Panc1 (cell line): ENCODE measurements around the gene KRT1. TPM values are rescaled to one million over a fixed set of nuclear protein-coding genes. Genes with fewer than 3 reads are reported as not detected.

ENCODE experiments used
- ATAC-seq: fragments of 200-7000 bp; cut with Tn5 transposase; 2 replicates; pipeline ENCODE4 v1.9.1; 2020; ENCODE audit warnings: mild to moderate bottlenecking, moderate library complexity
- BruUV-seq: library from RNA; stranded (reverse); fragments of 400-500 nt; replicated peaks from 2 replicates; lab custom pipeline; 2021; lab: Mats Ljungman, UMichigan
- CTCF ChIA-PET: fragments of 300-600 bp; sonication (Branson Sonifier 250); formaldehyde crosslinking; loops from one replicate; lab custom pipeline; 2022; ENCODE audit warnings: antibody characterized with exemption; lab: Charles Lee
- POLR2A ChIA-PET: fragments of 300-600 bp; sonication (Branson Sonifier 250); formaldehyde crosslinking; loops from one replicate; lab custom pipeline; 2022; ENCODE audit warnings: antibody characterized with exemption; lab: Charles Lee
- DNase-seq: peaks from one replicate; pipeline ENCODE4 v3.0.0-alpha.2; 2010; ENCODE audit warnings: low read depth, low spot score
- H3K27ac ChIP-seq: 2 replicates; pipeline ENCODE4 v1.5.1; 2011; ENCODE audit warnings: mild to moderate bottlenecking, low read length, inconsistent platforms
- H3K27me3 ChIP-seq: fragments of 200-500 bp; sonication (Bioruptor generic); 2 replicates; pipeline ENCODE4 v1.6.0; 2014; ENCODE audit warnings: low read length, inconsistent platforms; ENCODE audit not compliant: control insufficient read depth, insufficient read depth
- H3K36me3 ChIP-seq: fragments of 200-500 bp; sonication (Bioruptor generic); 2 replicates; pipeline ENCODE4 v1.5.1; 2014; ENCODE audit warnings: inconsistent platforms, mild to moderate bottlenecking, low read length, moderate library complexity; ENCODE audit not compliant: control insufficient read depth, insufficient read depth
- H3K4me1 ChIP-seq: 2 replicates; pipeline ENCODE4 v1.5.1; 2011; ENCODE audit warnings: inconsistent platforms, mild to moderate bottlenecking, low read length, moderate library complexity; ENCODE audit not compliant: control insufficient read depth, insufficient read depth
- H3K4me3 ChIP-seq, 2 experiments: 2 replicates each; pipeline ENCODE4 v1.5.1; 2011 to 2012; ENCODE audit warnings: low read depth in 2 of 2, low read length in 2 of 2, mild to moderate bottlenecking in 2 of 2, inconsistent platforms in 1 of 2, moderate library complexity in 1 of 2
- H3K9me3 ChIP-seq: fragments of 200-500 bp; sonication (Bioruptor generic); 2 replicates; pipeline ENCODE4 v1.5.1; 2014; ENCODE audit warnings: low read depth, mild to moderate bottlenecking, inconsistent platforms, low read length, moderate library complexity; ENCODE audit not compliant: control insufficient read depth, insufficient read depth
- CTCF ChIP-seq: fragments of 450-650 bp; IDR thresholded peaks from 2 replicates; pipeline ENCODE4 v1.5.1; 2017; ENCODE audit warnings: mild to moderate bottlenecking
- POLR2AphosphoS5 ChIP-seq: IDR thresholded peaks from 2 replicates; pipeline ENCODE4 v1.6.1; 2012; ENCODE audit warnings: mild to moderate bottlenecking, low read depth, low read length, moderate library complexity
- REST ChIP-seq, 2 experiments: IDR thresholded peaks; 2 replicates each; pipeline ENCODE4 v1.6.1; 2011 to 2012; ENCODE audit warnings: low read depth in 2 of 2, control low read depth in 1 of 2, low read length in 1 of 2, mild to moderate bottlenecking in 1 of 2, moderate library complexity in 1 of 2; ENCODE audit not compliant: insufficient read depth in 1 of 2
- SIN3A ChIP-seq: IDR thresholded peaks from 2 replicates; pipeline ENCODE4 v1.6.1; 2012; ENCODE audit warnings: low read depth, mild to moderate bottlenecking, low read length, moderate library complexity, borderline replicate concordance; ENCODE audit not compliant: insufficient read depth
- TCF7L2 ChIP-seq: IDR thresholded peaks from 2 replicates; pipeline ENCODE4 v1.6.1; 2011; ENCODE audit warnings: mild to moderate bottlenecking, low read depth, low read length, inconsistent platforms
- in situ Hi-C: cut with HindIII; loops from 2 replicates; pipeline ENCODE4 v1.10.0; 2016; ENCODE audit warnings: low sequenced_read_pairs, low pct_unique_long_range_greater_than_20kb
- intact Hi-C: fragments of 100-400 bp; cut with micrococcal nuclease; formaldehyde crosslinking; loops from one replicate; pipeline ENCODE4 v1.10.0; 2022; ENCODE audit not compliant: unreplicated experiment
- total RNA-seq: library from RNA; stranded (reverse); gene quantifications from one replicate; pipeline ENCODE4 v1.2.1, GENCODE V29; 2021; ENCODE audit not compliant: unreplicated experiment

KRT1 gene
- total RNA-seq, 1 experiment from 2014 or later, result not detected

GRCh38 chr12:52699960-52700359 lies 19.8 kb upstream of the KRT1 start:
- Histone ChIP-seq H3K36me3 (no peaks in the 10 kb centered on the region), H3K4me3 (no peak overlapping the region), H3K27ac (no peak overlapping the region), H3K27me3 (peaks cover 15% of the 10 kb centered on the region), H3K4me1 (no peaks in the 10 kb centered on the region), H3K9me3 (no peaks in the 10 kb centered on the region)
- no peak for TF ChIP-seq SIN3A
- TF ChIP-seq POLR2AphosphoS5, result no peak
- no peak for TF ChIP-seq TCF7L2
- TF ChIP-seq REST (IDR thresholded peaks at IDR 0.05; ENCODE audit: insufficient read depth in 1 of 2, low read depth in 2 of 2, low read length in 1 of 2), result no peak
- TF ChIP-seq CTCF, result no peak
- no TSS peak for BruUV-seq
- in situ Hi-C loops, result no loop called here
- no peak for DNase-seq
- ChIA-PET CTCF (no interaction called here), POLR2A (no interaction called here)
- no peak for ATAC-seq
- intact Hi-C loops, result no loop called here

- POLR2A ChIA-PET, result no interaction called here
- no peak for DNase-seq
- Histone ChIP-seq H3K36me3 (no peaks in the 10 kb centered on the region), H3K9me3 (no peaks in the 10 kb centered on the region), H3K27ac (no peak overlapping the region), H3K27me3 (peaks cover 15% of the 10 kb centered on the region), H3K4me1 (no peaks in the 10 kb centered on the region), H3K4me3 (no peak overlapping the region)
- in situ Hi-C loops (no loop called here), intact Hi-C loops (no loop called here)
- no TSS peak for BruUV-seq
- no peak for TF ChIP-seq TCF7L2
- no peak for TF ChIP-seq REST (IDR thresholded peaks at IDR 0.05; ENCODE audit: insufficient read depth in 1 of 2, low read depth in 2 of 2, low read length in 1 of 2)
- TF ChIP-seq POLR2AphosphoS5, result no peak
- no peak for TF ChIP-seq SIN3A
- no peak for TF ChIP-seq CTCF
- no peak for ATAC-seq
- CTCF ChIA-PET, result no interaction called here
These were observed 19.2 kb upstream of the KRT1 start for GRCh38 chr12:52699373-52699772.
